ENCODE measurements around the gene PSMC3IP.

GRCh38 chr17:42538482-42538881 is 39.0 kb downstream of the PSMC3IP start:
- TF ChIP-seq CTCF (conservative IDR thresholded peaks at IDR 0.05) (no peak), ZFX (IDR thresholded peaks at IDR 0.05) (no peak)

Data from C4-2B (cell line).